ENCODE measurements around the gene FUT6. TPM values are rescaled to one million over a fixed set of nuclear protein-coding genes. Genes with fewer than 3 reads are reported as not detected.

FUT6 gene
- total and polyA plus RNA-seq, 4 donors, result 2.6 to 14.0 (median 7.3) TPM

DNA sequence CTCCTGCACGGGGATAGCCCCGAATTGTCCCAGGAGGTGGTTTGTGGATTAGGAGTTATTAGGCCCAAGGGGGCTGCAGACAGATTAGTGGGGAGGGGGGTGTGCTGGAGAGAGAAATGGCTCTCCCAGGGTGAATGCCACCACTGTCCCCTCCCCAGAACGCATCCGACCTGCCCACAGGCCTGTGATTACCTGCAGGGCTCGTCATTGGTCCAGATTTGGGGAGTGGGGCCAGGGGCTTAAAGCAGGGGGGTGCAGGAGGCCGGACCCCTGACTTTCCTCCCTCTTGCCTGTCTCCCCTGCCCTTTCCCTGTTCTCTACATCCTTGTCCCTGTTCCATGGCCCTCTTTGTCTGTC is 33.4 kb downstream of the FUT6 start:
- no peak overlapping the region for H3K27ac ChIP-seq (ENCODE audit: low read depth in 1 of 2, low read length in 2 of 2)
- H3K9me3 ChIP-seq (ENCODE audit: control insufficient read depth in 4 of 4, low read length in 3 of 4), result no peaks in the 10 kb centered on the region
- no peaks in the 10 kb centered on the region for H3K36me3 ChIP-seq (ENCODE audit: control insufficient read depth in 4 of 4, insufficient read depth in 3 of 4, low read depth in 1 of 4, low read length in 3 of 4)
- H3K4me3 ChIP-seq (ENCODE audit: low read depth in 1 of 3, low read length in 3 of 3), result no peak overlapping the region
- no peak for TF ChIP-seq MAX (IDR thresholded peaks at IDR 0.05)
- no peak for TF ChIP-seq GABPA (IDR thresholded peaks at IDR 0.05 in 1 of 2, conservative IDR thresholded peaks at IDR 0.05 in 1 of 2)
- no peak for TF ChIP-seq FOXA1 (IDR thresholded peaks at IDR 0.05)
- no peak for TF ChIP-seq EGR1 (IDR thresholded peaks at IDR 0.05; ENCODE audit: low read depth in 2 of 2)
- TF ChIP-seq, protein P1, sequence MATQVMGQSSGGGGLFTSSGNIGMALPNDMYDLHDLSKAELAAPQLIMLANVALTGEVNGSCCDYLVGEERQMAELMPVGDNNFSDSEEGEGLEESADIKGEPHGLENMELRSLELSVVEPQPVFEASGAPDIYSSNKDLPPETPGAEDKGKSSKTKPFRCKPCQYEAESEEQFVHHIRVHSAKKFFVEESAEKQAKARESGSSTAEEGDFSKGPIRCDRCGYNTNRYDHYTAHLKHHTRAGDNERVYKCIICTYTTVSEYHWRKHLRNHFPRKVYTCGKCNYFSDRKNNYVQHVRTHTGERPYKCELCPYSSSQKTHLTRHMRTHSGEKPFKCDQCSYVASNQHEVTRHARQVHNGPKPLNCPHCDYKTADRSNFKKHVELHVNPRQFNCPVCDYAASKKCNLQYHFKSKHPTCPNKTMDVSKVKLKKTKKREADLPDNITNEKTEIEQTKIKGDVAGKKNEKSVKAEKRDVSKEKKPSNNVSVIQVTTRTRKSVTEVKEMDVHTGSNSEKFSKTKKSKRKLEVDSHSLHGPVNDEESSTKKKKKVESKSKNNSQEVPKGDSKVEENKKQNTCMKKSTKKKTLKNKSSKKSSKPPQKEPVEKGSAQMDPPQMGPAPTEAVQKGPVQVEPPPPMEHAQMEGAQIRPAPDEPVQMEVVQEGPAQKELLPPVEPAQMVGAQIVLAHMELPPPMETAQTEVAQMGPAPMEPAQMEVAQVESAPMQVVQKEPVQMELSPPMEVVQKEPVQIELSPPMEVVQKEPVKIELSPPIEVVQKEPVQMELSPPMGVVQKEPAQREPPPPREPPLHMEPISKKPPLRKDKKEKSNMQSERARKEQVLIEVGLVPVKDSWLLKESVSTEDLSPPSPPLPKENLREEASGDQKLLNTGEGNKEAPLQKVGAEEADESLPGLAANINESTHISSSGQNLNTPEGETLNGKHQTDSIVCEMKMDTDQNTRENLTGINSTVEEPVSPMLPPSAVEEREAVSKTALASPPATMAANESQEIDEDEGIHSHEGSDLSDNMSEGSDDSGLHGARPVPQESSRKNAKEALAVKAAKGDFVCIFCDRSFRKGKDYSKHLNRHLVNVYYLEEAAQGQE (IDR thresholded peaks at IDR 0.05), result no peak
- TF ChIP-seq RXRA (IDR thresholded peaks at IDR 0.05), result no peak
- no peak for TF ChIP-seq CTCF (IDR thresholded peaks at IDR 0.05; ENCODE audit: low read depth, low read length, missing input control)
- TF ChIP-seq FOXA2 (IDR thresholded peaks at IDR 0.05), result no peak
- no peak for TF ChIP-seq HNF4G (IDR thresholded peaks at IDR 0.05)
- no peak for TF ChIP-seq TAF1 (conservative IDR thresholded peaks at IDR 0.05)
- no peak for TF ChIP-seq YY1 (IDR thresholded peaks at IDR 0.05)
- TF ChIP-seq NR2F2 (IDR thresholded peaks at IDR 0.05), result no peak
- TF ChIP-seq ATF3 (IDR thresholded peaks at IDR 0.05), result no peak
- no peak for TF ChIP-seq RAD21 (IDR thresholded peaks at IDR 0.05)
- TF ChIP-seq HNF4A (conservative IDR thresholded peaks at IDR 0.05), result no peak
- TF ChIP-seq, protein P2, sequence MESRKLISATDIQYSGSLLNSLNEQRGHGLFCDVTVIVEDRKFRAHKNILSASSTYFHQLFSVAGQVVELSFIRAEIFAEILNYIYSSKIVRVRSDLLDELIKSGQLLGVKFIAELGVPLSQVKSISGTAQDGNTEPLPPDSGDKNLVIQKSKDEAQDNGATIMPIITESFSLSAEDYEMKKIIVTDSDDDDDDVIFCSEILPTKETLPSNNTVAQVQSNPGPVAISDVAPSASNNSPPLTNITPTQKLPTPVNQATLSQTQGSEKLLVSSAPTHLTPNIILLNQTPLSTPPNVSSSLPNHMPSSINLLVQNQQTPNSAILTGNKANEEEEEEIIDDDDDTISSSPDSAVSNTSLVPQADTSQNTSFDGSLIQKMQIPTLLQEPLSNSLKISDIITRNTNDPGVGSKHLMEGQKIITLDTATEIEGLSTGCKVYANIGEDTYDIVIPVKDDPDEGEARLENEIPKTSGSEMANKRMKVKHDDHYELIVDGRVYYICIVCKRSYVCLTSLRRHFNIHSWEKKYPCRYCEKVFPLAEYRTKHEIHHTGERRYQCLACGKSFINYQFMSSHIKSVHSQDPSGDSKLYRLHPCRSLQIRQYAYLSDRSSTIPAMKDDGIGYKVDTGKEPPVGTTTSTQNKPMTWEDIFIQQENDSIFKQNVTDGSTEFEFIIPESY (IDR thresholded peaks at IDR 0.05), result no peak
- TF ChIP-seq JUND (IDR thresholded peaks at IDR 0.05), result no peak
- H3K9ac ChIP-seq (ENCODE audit: low read depth in 1 of 2, low read length in 2 of 2), result no peak overlapping the region
- H3K27me3 ChIP-seq (ENCODE audit: control insufficient read depth in 4 of 4, insufficient read depth in 4 of 4, low read length in 3 of 4), result no peaks in the 10 kb centered on the region
- 42% methylated on average over 6 of the region's 6 CpGs for WGBS
- DNase-seq (ENCODE audit: low spot score), result no peak
- peaks cover 15 to 30% (median 20%) of the 10 kb centered on the region in 4 donors for H3K4me1 ChIP-seq (ENCODE audit: control insufficient read depth in 4 of 4, insufficient read depth in 4 of 4, low read length in 3 of 4)

Data from liver (tissue), 9 donors.